A549 (cell line): ENCODE measurements around the gene COQ8B. TPM values are rescaled to one million over a fixed set of nuclear protein-coding genes. Genes with fewer than 3 reads are reported as not detected.

Experiments used
- ATAC-seq, 2 experiments: fragments of 200-7000 bp in 1 of 2; fragments of >200 bp in 1 of 2; cut with Nextera tagmentation in 1 of 2; cut with Tn5 transposase in 1 of 2; 3 replicates each; pipeline versions ENCODE4 v1.8.0 to v1.9.1; 2018 to 2020; ENCODE audit warnings: mild to moderate bottlenecking in 1 of 2, moderate library complexity in 1 of 2
- CTCF ChIA-PET: fragments of 300-600 bp; sonication (Branson Sonifier 250); formaldehyde crosslinking; extraction: SDS; loops from one replicate; lab custom pipeline; 2021; ENCODE audit warnings: antibody characterized with exemption, inconsistent platforms; lab: Yijun Ruan, JAX
- POLR2A ChIA-PET: fragments of 350-600 bp; formaldehyde crosslinking; extraction: SDS; loops from one replicate; lab custom pipeline; 2021; ENCODE audit warnings: antibody characterized with exemption, inconsistent platforms; lab: Yijun Ruan, JAX
- DNase-seq, 2 experiments: peaks; one replicate each; pipeline versions ENCODE4 v3.0.0 to v3.0.0-alpha.2; 2011 to 2016; ENCODE audit warnings: low read depth in 1 of 2, low spot score in 1 of 2
- FAIRE-seq: peaks from 2 replicates; lab custom pipeline; 2011; peaks lifted over from hg19 to GRCh38; lab: Jason Lieb, UNC
- H3K27ac ChIP-seq, 2 experiments: fragments of >200 bp; sonication (Bioruptor Twin); formaldehyde crosslinking; 3 replicates each; pipeline ENCODE4 v1.5.1; 2016 to 2017
- H3K4me1 ChIP-seq: fragments of >200 bp; sonication (Bioruptor Twin); formaldehyde crosslinking; 3 replicates; pipeline ENCODE4 v1.6.1; 2016
- H3K4me2 ChIP-seq: fragments of >200 bp; sonication (Bioruptor Twin); formaldehyde crosslinking; 3 replicates; pipeline ENCODE4 v1.6.1; 2016
- H3K4me3 ChIP-seq: fragments of >200 bp; sonication (Bioruptor Twin); formaldehyde crosslinking; 3 replicates; pipeline ENCODE4 v1.5.1; 2016
- H3K9me3 ChIP-seq: fragments of >200 bp; sonication (Bioruptor Twin); formaldehyde crosslinking; 3 replicates; pipeline ENCODE4 v1.6.1; 2016
- CBX2 ChIP-seq: fragments of 200-600 bp; sonication (generic); IDR thresholded peaks from 2 replicates; pipeline ENCODE4 v1.6.1; 2016; ENCODE audit warnings: low read depth, mild to moderate bottlenecking, borderline replicate concordance
- CBX8 ChIP-seq: fragments of 200-600 bp; sonication (generic); IDR thresholded peaks from 2 replicates; pipeline ENCODE4 v1.6.1; 2016
- CEBPB ChIP-seq, 2 experiments: fragments of >200 bp in 1 of 2; sonication (Bioruptor Twin) in 1 of 2; formaldehyde crosslinking in 1 of 2; IDR thresholded peaks; 2 replicates each; pipeline ENCODE4 v1.6.1; 2012 to 2016
- CTCF ChIP-seq: fragments of >200 bp; sonication (Bioruptor Twin); formaldehyde crosslinking; IDR thresholded peaks from 3 replicates; pipeline ENCODE4 v1.5.1; 2016
- EHF ChIP-seq: fragments of 250-450 bp; sonication (Bioruptor Pico); IDR thresholded peaks from 2 replicates; pipeline ENCODE4 v1.5.0; 2020; ENCODE audit warnings: mild to moderate bottlenecking
- EHMT2 ChIP-seq: fragments of 200-600 bp; sonication (generic); IDR thresholded peaks from 2 replicates; pipeline ENCODE4 v1.6.1; 2016; ENCODE audit warnings: antibody characterized with exemption, low read depth, mild to moderate bottlenecking, moderate library complexity
- FOSB ChIP-seq: fragments of 250-450 bp; sonication (Bioruptor Pico); IDR thresholded peaks from 2 replicates; pipeline ENCODE4 v1.5.0; 2020; ENCODE audit warnings: mild to moderate bottlenecking, moderate library complexity
- FOSL2 ChIP-seq, 2 experiments: fragments of 450-650 bp in 1 of 2; fragments of >200 bp in 1 of 2; sonication (Bioruptor Twin) in 1 of 2; formaldehyde crosslinking; IDR thresholded peaks; 2 replicates each; pipeline versions ENCODE4 v1.5.0 to v1.6.1; 2016 to 2020; ENCODE audit warnings: mild to moderate bottlenecking in 1 of 2, moderate library complexity in 1 of 2
- FOXS1 ChIP-seq: fragments of 250-450 bp; sonication (Bioruptor Pico); IDR thresholded peaks from 2 replicates; pipeline ENCODE4 v1.5.0; 2020; ENCODE audit warnings: mild to moderate bottlenecking, moderate library complexity
- GATA3 ChIP-seq: IDR thresholded peaks from 2 replicates; pipeline ENCODE4 v1.6.1; 2012; ENCODE audit warnings: borderline replicate concordance
- HDAC2 ChIP-seq: fragments of 200-600 bp; sonication (generic); IDR thresholded peaks from 2 replicates; pipeline ENCODE4 v1.6.1; 2016
- HMGXB4 ChIP-seq: fragments of 250-450 bp; sonication (Bioruptor Pico); IDR thresholded peaks from 2 replicates; pipeline ENCODE4 v1.5.0; 2021; ENCODE audit warnings: mild to moderate bottlenecking, moderate library complexity, borderline replicate concordance
- HOXB5 ChIP-seq: fragments of 250-450 bp; sonication (Bioruptor Pico); IDR thresholded peaks from 2 replicates; pipeline ENCODE4 v1.5.0; 2020; ENCODE audit warnings: mild to moderate bottlenecking, moderate library complexity
- KDM1A ChIP-seq: fragments of 200-600 bp; sonication (generic); IDR thresholded peaks from 2 replicates; pipeline ENCODE4 v1.6.1; 2016; ENCODE audit warnings: low read depth, mild to moderate bottlenecking
- KDM5A ChIP-seq: fragments of 200-600 bp; sonication (generic); IDR thresholded peaks from 2 replicates; pipeline ENCODE4 v1.6.1; 2016; ENCODE audit warnings: antibody characterized with exemption, mild to moderate bottlenecking
- MAX ChIP-seq: IDR thresholded peaks from 2 replicates; pipeline ENCODE4 v1.6.1; 2012
- MAZ ChIP-seq: fragments of 150-350 bp; IDR thresholded peaks from 2 replicates; pipeline ENCODE4 v1.6.1; 2014; ENCODE audit warnings: antibody characterized with exemption, low read depth, low read length, borderline replicate concordance
- MYC ChIP-seq: IDR thresholded peaks from 2 replicates; pipeline ENCODE4 v1.6.1; 2012; ENCODE audit warnings: mild to moderate bottlenecking, inconsistent platforms, low read length, improper control_type of control experiment, borderline replicate concordance
- POLR2AphosphoS2 ChIP-seq: conservative IDR thresholded peaks from 2 replicates; pipeline ENCODE4 v1.6.1; 2012; ENCODE audit warnings: low read length, improper control_type of control experiment, inconsistent platforms
- SMC3 ChIP-seq: fragments of >200 bp; sonication (Bioruptor Twin); formaldehyde crosslinking; IDR thresholded peaks from 3 replicates; pipeline ENCODE4 v1.6.1; 2018; ENCODE audit warnings: inconsistent platforms
- TP53 ChIP-seq: fragments of 250-450 bp; sonication (Bioruptor Pico); IDR thresholded peaks from 2 replicates; pipeline ENCODE4 v1.5.0; 2021; ENCODE audit warnings: mild to moderate bottlenecking, moderate library complexity
- USF2 ChIP-seq: fragments of 450-650 bp; IDR thresholded peaks from 2 replicates; pipeline ENCODE4 v1.6.1; 2014; ENCODE audit warnings: antibody characterized with exemption
- ZNF302 ChIP-seq: fragments of 250-450 bp; sonication (Bioruptor Pico); IDR thresholded peaks from 2 replicates; pipeline ENCODE4 v1.9.0; 2021; ENCODE audit warnings: inconsistent platforms, mild to moderate bottlenecking, moderate library complexity
- ZSCAN20 ChIP-seq: fragments of 250-450 bp; sonication (Bioruptor Pico); IDR thresholded peaks from 2 replicates; pipeline ENCODE4 v1.8.0; 2022; ENCODE audit warnings: mild to moderate bottlenecking, moderate library complexity
- WGBS: methylation state at CpG from one replicate; pipeline ENCODE4 v1.1.6; 2017; ENCODE audit errors: missing lambda C conversion rate; 5-methylcytosine and 5-hydroxymethylcytosine counted together
- polyA plus RNA-seq, 4 experiments: library from polyadenylated mRNA; depleted of rRNA in 3 of 4; stranded (reverse); fragments of >200 nt; fragmentation: RNase III in 1 of 4; extraction: RNeasy Plus Mini Kit Qiagen cat#74134 plus additional on column Dnase treatment in 1 of 4; gene quantifications; 2 replicates in 3 of 4; 3 replicates in 1 of 4; pipeline ENCODE4 v1.2.3, GENCODE V29; 2011 to 2017
- TF ChIP-seq, protein P1 (sequence below): fragments of 250-450 bp; sonication (Bioruptor Pico); IDR thresholded peaks from 2 replicates; pipeline ENCODE4 v1.5.0; 2020; ENCODE audit warnings: low read depth, mild to moderate bottlenecking, moderate library complexity
- TF ChIP-seq, protein P2 (sequence below): IDR thresholded peaks from 2 replicates; pipeline ENCODE4 v1.6.1; 2012; ENCODE audit warnings: low read depth, borderline replicate concordance

Gene COQ8B
- polyA plus RNA-seq, 2 of the 4 experiments (the other 2 are of a cell fraction): 47.2 to 63.6 TPM

- Histone ChIP-seq H3K4me3 (no peak overlapping the region), H3K4me1 (peaks cover 8% of the 10 kb centered on the region; the same call in 2 of the 3 replicates), H3K4me2 (no peak overlapping the region), H3K9me3 (no peaks in the 10 kb centered on the region), H3K27ac (peak overlapping the region in 1 of 2 experiments; percentile 44; a peak in 2 of 6 replicates)
- no peak for FAIRE-seq
- POLR2A ChIA-PET: interaction anchor here (0.7 to 3.9 kb wide), 6 partner anchors 12 to 561 kb away, joined by 5 to 24 read pairs (median 6); partner anchors contain the start of genes ACTMAP, COQ8B, HNRNPUL1 and ITPKC
- no peak for TF ChIP-seq ZSCAN20 (CRISPR knock-in tag)
- TF ChIP-seq EHMT2: no peak
- TF ChIP-seq CTCF: no peak
- TF ChIP-seq HDAC2: no peak
- TF ChIP-seq HOXB5 (CRISPR knock-in tag): no peak
- no peak for TF ChIP-seq POLR2AphosphoS2
- TF ChIP-seq FOXS1 (CRISPR knock-in tag): no peak
- TF ChIP-seq CBX8: no peak
- TF ChIP-seq TP53 (CRISPR knock-in tag): no peak
- TF ChIP-seq, protein P1, sequence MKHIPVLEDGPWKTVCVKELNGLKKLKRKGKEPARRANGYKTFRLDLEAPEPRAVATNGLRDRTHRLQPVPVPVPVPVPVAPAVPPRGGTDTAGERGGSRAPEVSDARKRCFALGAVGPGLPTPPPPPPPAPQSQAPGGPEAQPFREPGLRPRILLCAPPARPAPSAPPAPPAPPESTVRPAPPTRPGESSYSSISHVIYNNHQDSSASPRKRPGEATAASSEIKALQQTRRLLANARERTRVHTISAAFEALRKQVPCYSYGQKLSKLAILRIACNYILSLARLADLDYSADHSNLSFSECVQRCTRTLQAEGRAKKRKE: no peak
- no peak for TF ChIP-seq CEBPB (IDR thresholded peaks at IDR 0.05)
- TF ChIP-seq USF2: no peak
- TF ChIP-seq KDM5A: no peak
- no peak for TF ChIP-seq SMC3
- TF ChIP-seq GATA3: no peak
- TF ChIP-seq MAZ: no peak
- TF ChIP-seq EHF: no peak
- no peak for TF ChIP-seq CBX2
- TF ChIP-seq, protein P2, sequence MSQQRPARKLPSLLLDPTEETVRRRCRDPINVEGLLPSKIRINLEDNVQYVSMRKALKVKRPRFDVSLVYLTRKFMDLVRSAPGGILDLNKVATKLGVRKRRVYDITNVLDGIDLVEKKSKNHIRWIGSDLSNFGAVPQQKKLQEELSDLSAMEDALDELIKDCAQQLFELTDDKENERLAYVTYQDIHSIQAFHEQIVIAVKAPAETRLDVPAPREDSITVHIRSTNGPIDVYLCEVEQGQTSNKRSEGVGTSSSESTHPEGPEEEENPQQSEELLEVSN: no peak
- no peak for DNase-seq
- CTCF ChIA-PET: interaction anchor here (0.6 to 11.7 kb wide), 33 partner anchors 10 to 559 kb away, joined by 3 to 178 read pairs (median 5); partner anchors contain the start of gene NUMBL
- peak; percentile 3 to 5; a peak in 2 of 6 replicates for ATAC-seq
- 91% methylated on average over 24 of the region's 24 CpGs for WGBS
These were observed 13.5 kb downstream of the COQ8B start for GRCh38 chr19:40703029-40703755.

- POLR2A ChIA-PET: interaction anchor here (1.0 to 3.9 kb wide), 6 partner anchors 12 to 96 kb away, joined by 3 to 24 read pairs (median 6); partner anchors contain the start of genes ACTMAP, COQ8B, EGLN2 and ITPKC
- 60% methylated on average over 18 of the region's 18 CpGs for WGBS
- Histone ChIP-seq H3K4me1 (peaks cover 8% of the 10 kb centered on the region; the same call in 2 of the 3 replicates), H3K9me3 (no peaks in the 10 kb centered on the region), H3K27ac (peak overlapping the region in 1 of 2 experiments; percentile 44; a peak in 3 of 6 replicates), H3K4me3 (no peak overlapping the region), H3K4me2 (no peak overlapping the region)
- DNase-seq: peak; percentile 82 to 84
- peak; percentile 51 for FAIRE-seq
- CTCF ChIA-PET: interaction anchor here (0.5 to 11.7 kb wide), 43 partner anchors 8 to 772 kb away, joined by 3 to 178 read pairs (median 4); partner anchors contain the start of gene NUMBL
- peak; percentile 88 to 96 for ATAC-seq
- no peak for TF ChIP-seq MYC
- no peak for TF ChIP-seq HOXB5 (CRISPR knock-in tag)
- no peak for TF ChIP-seq FOSL2 (IDR thresholded peaks at IDR 0.05)
- TF ChIP-seq FOSL2 (CRISPR knock-in tag; IDR thresholded peaks at IDR 0.05): peak; percentile 44; the same call in 1 of the 2 replicates
- TF ChIP-seq FOSB: no peak
- peak; percentile 48; the same call in 1 of the 2 replicates for TF ChIP-seq MAX
- no peak for TF ChIP-seq EHMT2
- peak; percentile 69 for TF ChIP-seq CTCF
- no peak for TF ChIP-seq ZNF302 (CRISPR knock-in tag)
- TF ChIP-seq KDM1A: no peak
- TF ChIP-seq SMC3: peak; percentile 86
- TF ChIP-seq HMGXB4 (CRISPR knock-in tag): no peak
These were observed 14.2 kb downstream of the COQ8B start for GRCh38 chr19:40702337-40703012.
